22Rv1 (cell line): Measurements from ENCODE around the gene GSG1L.

Source experiments
- H3K27ac ChIP-seq: fragments of 450-650 bp; 2 replicates; pipeline ENCODE4 v1.5.1; 2017
- CTCF ChIP-seq: fragments of 450-650 bp; IDR thresholded peaks from 2 replicates; pipeline ENCODE4 v1.5.1; 2017; ENCODE audit warnings: mild to moderate bottlenecking
- ZFX ChIP-seq: fragments of 450-650 bp; IDR thresholded peaks from 2 replicates; pipeline ENCODE4 v1.6.1; 2017; ENCODE audit warnings: antibody characterized with exemption, borderline replicate concordance

Gene GSG1L

DNA sequence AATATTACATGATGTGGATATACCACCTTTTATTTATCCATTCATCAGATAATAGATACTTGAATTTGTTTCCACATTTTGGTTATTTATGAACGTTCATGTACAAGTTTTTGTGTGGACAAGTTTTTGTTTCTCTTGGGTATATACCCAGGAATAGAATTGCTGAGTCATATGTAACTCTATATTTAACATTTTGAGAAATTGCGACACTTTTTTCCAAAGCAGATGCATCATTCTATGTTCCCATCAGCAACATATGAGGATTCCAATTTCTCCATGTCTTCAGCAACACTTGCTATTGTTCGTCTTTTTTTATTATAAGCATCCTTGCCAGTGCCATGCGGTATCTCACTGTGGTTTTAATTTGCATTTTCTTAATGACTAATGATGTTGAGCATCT is 93.9 kb downstream of the GSG1L start:
- no peak overlapping the region for H3K27ac ChIP-seq
- TF ChIP-seq CTCF, result no peak
- no peak for TF ChIP-seq ZFX

DNA sequence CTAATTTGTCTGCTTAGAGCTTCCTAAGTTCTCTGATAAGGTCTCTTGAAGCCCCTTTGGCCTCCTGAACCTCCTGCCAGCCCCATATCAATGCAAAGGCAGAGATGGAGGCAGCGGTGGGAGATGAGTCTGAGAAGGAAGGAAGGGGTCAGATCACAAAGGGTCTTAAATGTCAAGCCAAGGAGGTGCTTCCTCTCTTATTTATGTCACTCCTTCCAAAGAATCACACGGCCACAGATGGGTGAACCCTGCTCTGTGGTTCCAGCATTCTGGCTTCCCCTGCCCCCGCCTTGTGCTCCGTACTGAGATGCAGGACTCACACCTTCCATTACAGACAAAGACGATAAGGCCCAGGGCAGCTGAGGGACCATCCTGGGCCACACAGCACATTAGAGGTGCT is 96.3 kb downstream of the GSG1L start:
- H3K27ac ChIP-seq, result no peak overlapping the region
- no peak for TF ChIP-seq CTCF

GRCh38 chr16:27966756-27967155 is 96.8 kb downstream of the GSG1L start:
- TF ChIP-seq ZFX, result no peak
- no peak for TF ChIP-seq CTCF

DNA sequence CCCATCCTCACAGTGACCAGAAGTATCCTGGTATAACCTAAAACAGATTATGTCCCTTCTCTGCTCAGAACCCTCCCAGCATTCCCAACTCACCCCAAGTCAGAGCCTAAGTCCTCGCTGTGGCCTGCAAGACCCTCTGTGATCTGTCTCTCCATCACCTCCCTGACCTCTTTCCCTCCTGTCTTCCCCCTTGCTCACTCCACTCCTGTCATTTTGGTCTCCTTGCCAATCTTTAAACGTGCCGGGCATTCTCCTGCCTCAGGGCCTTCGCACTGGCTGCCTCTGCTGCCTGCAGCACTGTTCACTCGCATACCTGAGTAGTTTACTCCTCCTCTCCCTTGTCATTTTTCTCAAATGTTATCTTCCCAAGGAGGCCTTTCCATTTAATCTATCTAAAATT is 97.7 kb downstream of the GSG1L start:
- H3K27ac ChIP-seq, result no peak overlapping the region
- no peak for TF ChIP-seq CTCF
- no peak for TF ChIP-seq ZFX

More at GRCh38 chr16:27966756-27967155, 96.8 kb downstream of the GSG1L start:
- no peak overlapping the region for H3K27ac ChIP-seq

GRCh38 chr16:27963471-27963965 is 100.0 kb downstream of the GSG1L start:
- no peak overlapping the region for H3K27ac ChIP-seq
- TF ChIP-seq CTCF (no peak), ZFX (no peak)

DNA sequence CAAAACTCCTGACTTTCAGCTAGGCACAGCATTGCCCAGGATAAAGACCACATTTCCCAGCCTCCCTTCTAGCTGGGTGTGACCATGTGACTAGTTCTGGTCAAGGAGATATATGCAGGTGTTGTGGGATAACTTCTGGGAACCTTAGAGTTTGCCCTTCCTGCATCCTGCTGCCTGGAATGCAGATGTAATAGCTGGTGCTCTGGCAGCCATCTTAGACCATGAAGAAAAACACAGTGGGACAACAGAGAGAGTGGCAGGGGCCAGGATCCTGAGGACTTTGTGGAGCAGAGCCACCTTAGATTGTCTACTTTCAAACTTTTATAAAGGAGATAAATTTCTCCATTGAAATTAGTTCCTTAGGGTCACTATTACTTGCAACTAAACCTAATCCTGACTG is 101.3 kb downstream of the GSG1L start:
- no peak overlapping the region for H3K27ac ChIP-seq
- TF ChIP-seq ZFX (no peak), CTCF (no peak)

- no peak overlapping the region for H3K27ac ChIP-seq
- TF ChIP-seq CTCF (no peak), ZFX (no peak)
Measured at GRCh38 chr16:27961296-27961620, 102.3 kb downstream of the GSG1L start.
